Measurements from ENCODE around the gene CACFD1.

The CACFD1 gene

DNA sequence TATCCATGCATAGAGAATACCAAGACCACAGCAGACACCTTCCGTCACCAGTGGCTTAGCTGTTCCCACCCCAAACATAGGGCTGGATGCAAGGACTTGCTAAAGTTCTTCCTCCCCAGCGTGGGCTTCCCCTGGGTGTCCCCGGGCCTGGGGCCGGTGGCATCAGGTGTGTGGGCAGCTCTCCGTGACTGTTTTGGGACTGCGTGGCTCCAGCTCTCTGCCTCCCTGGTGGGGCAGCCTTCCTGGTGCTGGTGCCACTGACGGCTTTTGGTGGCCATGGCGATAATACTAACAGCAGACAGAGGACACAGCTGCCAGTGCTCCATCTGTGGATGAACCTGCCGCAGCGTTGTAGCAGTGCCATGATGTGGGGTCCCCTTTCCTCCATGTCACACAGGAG lies 4.9 kb downstream of the CACFD1 start:
- no peak for DNase-seq (ENCODE audit: low read depth)

DNA sequence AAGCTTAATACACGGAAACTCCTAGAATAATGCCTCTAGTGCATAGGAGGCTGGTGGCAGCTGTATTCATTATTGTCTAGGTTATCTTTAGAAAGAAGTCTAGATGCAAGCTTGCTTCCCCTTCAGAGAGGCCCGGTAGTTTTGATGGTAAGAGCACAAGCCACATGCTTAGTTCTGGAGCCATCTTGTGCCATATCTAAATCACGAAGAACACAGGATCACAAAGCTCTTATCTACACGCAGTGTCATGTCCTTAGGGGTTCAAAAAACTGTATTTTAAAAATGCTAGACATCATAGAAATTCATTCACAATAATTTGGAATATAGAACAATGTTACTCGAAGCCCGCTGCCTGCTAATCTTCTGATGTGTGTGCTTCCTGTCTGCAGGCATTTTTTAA lies 6.2 kb downstream of the CACFD1 start:
- DNase-seq (ENCODE audit: low read depth), result no peak

DNA sequence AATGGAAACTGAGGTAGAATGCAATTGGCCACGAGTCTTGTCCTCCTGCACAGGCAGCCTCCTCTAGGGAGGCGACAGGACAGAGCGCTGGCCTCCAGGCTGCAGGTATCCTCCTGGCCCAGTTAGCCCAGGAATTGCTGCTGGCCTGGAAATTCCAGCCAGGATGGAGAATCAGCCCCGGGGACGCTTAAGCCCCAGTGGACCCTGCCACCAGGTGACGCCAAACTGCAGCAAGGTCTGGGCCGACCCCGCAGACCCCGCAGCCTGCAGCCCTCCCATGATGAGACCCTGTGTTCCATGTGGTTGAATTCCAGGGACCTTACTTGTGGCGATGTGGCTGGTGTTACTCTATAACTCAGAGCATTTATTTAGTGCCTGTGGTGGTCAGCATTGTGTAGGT lies 7.3 kb downstream of the CACFD1 start:
- DNase-seq (ENCODE audit: low read depth), result no peak

DNA sequence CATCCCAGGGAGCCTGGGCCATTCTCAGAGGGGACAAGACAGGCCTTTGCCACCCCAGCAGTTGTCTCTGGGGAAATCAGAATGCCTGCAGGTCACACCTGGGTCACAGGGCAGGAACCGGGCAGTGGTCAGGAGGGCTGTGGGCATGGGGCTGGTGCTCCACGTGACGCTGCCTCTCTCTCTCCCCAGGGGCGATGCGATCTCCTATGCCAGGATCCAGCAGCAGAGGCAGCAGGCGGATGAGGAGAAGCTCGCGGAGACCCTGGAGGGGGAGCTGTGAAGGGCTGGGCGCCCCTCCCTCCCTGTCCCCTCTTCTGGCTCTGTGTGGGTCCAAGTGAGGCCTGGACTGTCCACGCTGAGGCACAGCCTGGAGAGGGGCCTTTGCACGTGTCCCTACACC lies 8.6 kb downstream of the CACFD1 start:
- DNase-seq (ENCODE audit: low read depth), result no peak

DNA sequence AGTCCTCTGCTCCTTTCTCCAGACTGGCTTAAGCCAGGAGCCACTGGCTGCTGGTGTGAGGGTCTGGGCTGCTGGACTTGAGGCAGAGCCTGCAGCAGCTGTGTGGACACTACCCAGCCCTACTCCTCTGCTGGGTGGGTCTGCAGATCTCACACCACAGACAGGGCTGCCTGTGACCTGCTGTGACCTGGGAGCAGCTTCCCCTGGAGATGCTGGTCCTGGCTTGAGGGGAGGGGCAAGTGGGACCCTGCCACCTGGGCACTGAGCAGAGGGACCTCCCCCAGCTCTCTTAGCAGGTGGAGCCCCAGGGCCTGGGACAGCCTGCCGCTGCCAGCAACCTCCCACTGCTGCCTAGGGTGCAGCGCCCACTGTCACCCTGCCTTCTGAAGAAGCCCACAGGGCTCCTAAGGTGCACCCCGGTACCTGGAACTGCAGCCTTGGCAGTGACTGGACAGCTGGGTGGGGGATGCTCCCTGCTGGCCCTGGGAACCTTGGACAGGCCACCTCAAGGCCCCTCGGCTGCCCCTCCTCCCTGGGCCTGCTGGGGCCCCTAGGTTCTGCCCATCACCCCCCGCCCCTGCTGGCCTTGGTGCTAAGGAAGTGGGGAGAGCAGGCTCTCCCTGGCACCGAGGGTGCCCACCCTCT lies 9.1 kb downstream of the CACFD1 start:
- DNase-seq (ENCODE audit: low read depth), result no peak

DNA sequence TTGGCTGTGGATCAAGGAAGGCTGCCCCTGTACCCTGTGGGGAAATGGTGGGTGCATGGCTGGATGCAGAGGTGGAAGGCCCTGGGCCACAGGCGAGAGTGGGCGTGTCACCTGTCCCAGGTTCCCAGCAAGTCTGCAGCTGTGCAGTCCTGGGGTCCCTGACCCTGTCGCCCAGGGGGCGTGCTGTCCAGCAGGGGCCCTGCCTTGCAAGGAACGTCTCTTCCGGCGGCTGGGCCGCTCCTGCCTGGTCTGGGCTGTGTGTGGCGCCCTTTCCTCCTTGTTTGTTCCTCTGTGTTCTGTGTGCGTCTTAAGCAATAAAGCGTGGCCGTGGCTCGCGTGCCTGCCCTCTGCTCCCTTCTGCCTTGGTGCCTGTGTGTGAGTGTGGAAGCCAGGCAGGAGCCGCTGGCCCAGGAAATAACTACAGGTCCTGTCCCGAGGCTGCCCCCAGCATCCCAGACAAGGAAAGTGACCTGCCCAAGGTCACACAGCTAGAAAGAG lies 10.7 kb downstream of the CACFD1 start:
- no peak for DNase-seq (ENCODE audit: low read depth)

DNA sequence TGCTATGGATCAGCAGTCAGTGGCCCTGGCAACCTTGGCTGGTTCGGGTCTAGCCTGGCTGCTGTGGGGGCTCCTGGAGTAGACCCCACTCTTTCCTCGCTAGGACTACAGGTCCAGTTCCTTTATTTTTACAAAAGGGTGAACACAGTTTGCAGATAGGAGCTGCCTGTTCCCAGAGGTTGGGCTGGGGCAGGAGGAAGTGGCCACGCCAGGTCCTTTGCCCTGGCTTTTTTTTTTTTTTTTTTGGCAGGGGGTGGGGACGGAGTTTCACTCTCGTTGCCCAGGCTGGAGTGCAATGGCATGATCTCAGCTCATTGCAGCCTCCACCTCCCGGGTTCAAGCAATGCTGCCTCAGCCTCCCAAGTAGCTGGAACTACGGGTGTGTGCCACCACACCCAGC lies 11.2 kb downstream of the CACFD1 start:
- no peak for DNase-seq (ENCODE audit: low read depth)

DNA sequence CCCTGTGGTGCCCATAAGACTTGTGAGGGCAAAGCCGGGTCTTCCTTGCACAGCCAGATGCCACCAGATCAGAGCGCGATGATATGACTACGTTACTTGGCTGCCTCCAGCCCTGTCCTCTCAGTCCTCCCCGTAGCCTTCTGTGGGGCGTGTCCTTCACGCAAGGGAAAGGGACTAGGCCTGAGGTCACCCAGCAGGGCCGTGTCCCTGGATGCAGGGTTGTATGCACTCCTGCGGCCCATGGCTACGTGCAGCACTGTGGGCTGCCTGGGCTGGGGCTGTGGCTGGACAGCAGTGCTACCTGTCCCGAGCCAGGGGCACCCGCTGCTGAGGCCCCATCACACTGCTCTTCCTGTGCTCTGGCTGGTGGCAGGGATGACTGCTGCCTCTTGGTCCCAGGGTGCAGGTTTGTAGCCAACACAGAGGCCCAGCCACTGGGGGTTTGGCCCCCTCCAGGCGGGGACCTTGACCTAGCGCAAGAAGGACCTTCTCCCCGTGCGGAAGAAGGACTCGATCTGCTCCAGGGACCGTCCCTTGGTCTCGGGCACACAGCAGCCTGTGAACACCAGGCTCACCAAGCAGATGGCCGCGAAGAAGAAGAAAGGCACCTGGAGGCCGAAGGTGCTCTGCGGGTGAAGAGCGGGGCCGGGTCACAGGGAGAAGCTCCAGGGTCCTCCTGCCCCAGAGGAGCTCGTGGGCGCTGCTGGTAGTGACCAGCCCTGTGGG lies 11.9 kb downstream of the CACFD1 start:
- no peak for DNase-seq (ENCODE audit: low read depth)

DNA sequence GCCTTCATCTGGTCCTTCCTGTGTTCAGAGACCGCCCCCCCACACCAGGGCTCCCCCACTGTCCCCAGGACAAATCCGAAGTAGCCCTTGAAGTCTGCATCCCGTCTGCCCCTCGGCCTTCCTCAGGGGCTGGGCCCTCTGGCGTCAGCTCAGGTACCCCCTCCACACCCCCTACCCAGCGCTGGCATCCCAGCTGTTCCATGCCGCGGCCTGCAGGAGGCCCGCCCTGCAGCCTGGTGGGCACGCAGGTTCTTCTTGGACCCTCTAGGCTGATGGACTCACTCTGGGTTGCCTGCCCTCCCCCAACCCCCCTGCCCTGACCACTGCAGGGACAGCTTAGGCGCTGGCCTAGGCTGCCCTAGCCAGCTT lies 12.5 kb downstream of the CACFD1 start:
- no peak for DNase-seq (ENCODE audit: low read depth)

DNA sequence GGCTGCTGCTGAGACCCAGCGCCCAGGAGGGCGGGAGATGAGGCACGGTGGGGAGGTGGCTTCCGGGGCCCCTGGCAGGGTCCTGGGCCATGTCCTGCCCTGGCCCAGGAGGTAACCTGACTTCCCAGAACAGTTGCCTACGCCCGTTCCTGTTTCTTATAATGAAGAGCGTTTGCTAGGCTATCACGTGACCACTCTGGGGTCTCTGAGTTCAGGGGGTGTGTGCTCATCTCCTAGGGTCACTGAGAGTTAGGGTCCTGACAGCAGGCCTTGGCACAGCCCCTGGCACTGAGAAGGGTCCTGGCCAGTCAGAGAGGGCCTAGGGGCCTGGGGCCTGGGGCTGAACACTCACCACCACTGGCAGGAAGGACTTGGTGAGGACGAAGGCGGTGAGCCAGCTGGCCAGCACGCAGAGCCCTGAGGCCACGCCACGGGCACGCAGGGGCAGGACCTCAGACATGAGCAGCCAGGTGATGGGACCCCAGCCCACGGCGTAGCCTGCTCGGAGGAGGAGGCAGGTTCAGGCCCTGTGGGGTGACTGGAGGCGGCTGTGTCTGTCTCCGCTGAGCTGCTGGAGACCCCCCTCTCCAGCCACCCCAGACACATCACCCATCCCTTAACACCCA lies 13.1 kb downstream of the CACFD1 start:
- DNase-seq (ENCODE audit: low read depth), result no peak

DNA sequence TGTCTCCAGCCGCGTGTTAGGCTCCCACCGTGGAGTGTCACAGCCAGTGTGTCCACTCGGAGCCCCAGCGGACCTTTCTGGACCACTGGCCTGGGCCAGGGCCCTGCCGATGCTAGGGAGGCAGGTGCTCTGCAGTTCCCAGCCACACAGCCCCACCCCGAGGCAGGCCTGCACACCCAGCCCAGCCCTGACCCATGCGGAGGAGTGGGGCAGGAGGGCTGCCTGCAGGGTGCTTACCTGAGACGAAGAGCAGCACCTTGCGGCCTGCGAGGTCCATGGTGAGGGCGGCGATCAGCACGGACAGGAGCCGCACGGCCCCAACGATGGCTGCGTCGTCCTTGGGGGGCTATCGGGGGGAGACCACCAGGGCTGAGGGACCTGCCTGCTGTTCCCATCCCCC lies 14.0 kb downstream of the CACFD1 start:
- no peak for DNase-seq (ENCODE audit: low read depth)

DNA sequence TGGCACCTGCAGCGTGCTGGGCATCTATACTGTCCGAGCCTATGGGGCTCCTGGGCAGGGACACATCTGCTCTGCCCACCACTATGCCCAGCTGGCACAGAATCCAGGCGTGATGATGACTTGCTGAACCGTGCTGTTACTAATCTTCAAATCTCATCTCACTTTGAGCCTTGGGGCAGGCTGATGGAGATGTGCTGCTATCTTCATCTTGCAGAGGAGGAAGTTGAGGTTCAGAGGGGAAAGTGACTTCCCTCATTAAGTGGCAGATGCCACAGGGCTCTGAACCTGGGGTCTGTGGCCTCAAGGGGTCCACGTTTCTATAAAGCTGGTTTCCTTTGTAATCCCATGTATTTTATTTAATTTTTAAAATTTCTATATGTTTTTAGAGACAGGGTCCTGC lies 14.4 kb downstream of the CACFD1 start:
- DNase-seq (ENCODE audit: low read depth), result no peak

DNA sequence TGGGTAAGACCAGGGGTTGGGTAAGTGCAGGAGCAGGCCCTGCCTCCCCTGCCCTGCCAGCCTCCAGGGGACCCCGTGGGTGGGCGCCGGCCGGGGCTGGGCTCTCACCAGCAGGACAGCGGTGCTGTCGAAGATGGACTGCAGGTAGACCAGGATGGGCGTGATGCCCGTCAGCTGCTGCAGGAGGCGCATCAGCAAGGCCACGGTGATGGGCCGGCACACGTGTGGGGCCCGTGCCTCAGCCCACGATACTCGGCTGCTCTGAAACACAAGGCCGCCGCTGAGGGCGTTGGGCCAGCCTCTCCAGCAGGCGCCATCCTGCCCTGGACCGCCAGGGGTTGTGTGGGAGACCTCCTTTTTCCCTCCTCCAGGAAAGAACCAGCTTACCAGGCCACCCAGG lies 15.1 kb downstream of the CACFD1 start:
- DNase-seq (ENCODE audit: low read depth), result no peak

DNA sequence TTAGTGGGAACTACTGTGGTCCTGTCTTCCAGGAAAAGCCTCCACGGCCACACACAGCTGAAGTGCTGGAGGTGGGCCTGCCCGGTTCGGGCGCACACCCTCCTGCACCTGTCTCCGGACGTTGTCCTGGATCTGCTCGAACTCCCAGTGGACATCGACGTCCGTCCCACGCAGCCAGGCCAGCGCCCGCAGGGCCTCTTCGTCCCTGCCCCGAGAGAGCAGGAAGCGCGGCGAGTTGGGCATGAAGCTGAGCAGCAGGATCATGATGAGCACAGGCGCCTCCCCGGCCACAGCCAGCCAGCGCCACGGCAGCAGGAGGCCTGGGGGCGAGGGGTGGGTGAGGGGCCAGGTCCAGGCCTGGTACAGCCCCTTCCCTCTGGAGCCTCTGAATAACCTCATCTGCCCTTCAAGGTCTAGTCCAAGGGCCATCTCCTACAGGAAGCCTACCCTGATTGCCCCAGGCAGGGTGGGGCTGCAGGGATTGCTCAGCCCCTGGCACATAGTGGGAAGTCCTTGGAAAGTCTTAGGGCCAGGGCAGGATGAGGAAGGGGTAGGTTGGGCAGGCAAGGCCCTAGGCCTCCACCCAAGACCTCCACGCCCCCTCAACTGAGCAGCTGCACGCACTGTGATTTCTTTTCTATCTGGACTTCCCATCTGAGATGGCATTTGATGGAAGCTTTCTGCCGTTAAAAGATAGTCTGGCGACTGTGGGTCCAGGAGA lies 15.7 kb downstream of the CACFD1 start:
- no peak for DNase-seq (ENCODE audit: low read depth)

DNA sequence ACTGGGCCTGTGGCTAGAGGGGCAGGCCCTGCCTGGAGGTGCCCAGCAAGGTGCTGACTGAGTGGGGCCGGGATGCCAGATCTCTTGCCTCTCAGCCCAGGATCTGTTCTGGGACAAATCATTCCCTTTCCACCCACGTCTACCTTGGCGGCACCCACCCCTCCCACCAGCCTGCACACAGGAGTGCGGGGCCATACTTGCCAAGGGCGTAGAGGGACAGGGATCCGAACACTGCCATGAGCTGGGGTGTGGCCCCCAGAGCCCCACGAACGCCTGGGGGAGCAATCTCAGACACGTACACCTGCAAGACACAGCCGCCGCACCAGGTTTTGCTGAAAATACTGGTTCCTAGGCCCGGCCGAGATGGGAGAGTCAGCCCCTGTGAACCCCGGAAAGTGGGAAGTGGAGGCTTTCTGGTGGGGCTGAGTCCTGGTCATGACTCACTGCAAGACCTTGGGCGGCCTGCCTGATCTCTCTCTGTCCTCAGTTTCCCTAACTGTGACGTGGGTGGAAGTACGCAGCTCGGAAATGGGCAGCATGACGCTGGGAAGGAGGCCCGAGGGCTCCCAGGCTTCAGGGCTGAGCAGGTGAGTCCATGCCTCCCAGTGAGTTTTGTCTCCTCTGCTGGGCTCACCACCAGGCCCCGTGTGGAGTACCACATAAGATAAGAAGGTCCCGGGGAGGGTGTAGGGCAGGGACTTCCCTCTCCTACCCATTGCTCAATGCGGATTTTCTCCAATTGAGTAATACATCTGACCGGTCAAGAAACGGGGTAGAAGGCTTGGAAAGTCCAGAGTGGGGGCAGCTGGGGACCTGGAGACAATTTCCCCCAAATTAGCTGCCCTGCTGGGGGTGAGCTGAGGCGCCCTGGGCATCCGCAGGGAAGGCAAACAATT lies 16.5 kb downstream of the CACFD1 start:
- DNase-seq (ENCODE audit: low read depth), result no peak

DNA sequence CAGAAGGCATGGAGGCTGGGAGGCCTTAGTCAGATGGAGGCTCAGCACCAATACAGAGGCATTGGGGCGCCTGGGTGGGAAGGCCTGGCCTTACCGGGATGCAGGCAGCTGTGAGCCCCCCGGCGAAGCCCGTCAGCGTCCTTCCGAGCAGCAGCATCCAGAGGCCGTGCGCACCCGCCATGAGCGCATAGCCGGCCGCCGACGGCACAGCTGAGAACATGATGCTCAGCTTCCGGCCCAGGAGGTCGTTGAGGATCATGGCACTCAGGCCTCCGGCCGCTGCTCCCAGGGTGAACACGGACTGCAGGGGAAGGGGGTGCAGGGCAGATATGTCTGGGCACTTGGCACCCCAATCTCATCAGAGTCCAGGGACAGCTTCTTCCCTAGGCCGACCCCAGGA lies 17.2 kb downstream of the CACFD1 start:
- no peak for DNase-seq (ENCODE audit: low read depth)

DNA sequence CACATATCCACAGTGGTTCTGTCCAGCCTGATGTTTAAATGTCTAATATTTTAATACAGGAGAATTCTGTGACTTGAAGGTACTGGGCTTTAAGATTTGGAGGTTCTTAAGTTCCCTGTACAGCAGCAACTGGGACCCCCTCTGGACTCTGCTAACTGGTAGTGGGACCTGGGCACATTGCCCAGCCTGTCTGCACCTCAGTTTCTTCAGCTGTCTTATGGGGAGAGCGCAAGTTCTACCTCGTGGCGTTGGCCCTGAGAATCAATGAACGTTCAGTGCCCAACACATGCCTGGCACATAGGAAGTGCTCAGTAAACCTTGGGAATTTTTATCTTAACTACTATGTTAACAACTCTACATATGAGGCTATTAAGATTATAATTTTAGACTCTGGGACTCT lies 17.7 kb downstream of the CACFD1 start:
- no peak for DNase-seq (ENCODE audit: low read depth)

DNA sequence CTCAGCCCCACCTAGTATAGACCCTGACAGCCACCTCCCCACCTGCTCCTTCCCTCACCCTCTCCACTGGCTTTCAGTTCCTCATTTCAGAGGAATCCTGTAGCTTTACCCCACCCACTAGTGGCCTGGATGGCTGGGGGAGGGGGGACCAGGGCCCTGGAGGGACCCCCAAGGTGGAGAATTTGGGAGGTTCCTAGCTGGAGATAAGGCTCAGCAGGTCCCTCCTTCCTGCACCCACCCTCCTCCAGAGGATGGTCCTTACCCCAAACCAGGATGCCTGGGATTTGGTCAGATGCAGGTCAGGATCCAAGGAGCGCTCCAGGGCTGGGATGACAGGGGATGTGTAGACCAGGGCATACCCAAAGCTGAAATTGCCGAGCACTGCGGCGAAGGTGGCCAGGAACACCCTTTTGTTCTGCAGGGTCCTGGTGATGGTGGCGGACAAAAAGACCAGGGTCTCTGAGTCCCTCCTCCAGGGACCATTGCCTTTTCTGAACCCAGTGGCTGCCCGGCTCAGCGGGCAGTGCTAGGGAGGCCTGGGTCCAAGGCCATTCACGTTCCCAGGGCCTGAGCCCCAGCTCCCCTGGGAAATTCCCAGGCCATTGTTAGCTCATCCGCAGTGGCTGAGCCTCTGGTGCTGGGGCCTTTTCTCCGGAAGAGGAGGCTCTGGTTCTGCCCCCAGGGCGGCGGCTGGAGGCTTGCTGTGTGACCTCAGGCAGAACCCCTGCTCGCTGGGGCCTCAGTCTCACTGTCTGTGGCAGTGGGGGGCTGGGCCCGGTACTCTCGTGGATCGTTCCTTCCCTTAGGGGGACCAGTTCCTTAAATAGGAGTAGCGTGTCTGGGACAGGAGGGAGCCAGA lies 18.4 kb downstream of the CACFD1 start:
- DNase-seq (ENCODE audit: low read depth), result no peak

DNA sequence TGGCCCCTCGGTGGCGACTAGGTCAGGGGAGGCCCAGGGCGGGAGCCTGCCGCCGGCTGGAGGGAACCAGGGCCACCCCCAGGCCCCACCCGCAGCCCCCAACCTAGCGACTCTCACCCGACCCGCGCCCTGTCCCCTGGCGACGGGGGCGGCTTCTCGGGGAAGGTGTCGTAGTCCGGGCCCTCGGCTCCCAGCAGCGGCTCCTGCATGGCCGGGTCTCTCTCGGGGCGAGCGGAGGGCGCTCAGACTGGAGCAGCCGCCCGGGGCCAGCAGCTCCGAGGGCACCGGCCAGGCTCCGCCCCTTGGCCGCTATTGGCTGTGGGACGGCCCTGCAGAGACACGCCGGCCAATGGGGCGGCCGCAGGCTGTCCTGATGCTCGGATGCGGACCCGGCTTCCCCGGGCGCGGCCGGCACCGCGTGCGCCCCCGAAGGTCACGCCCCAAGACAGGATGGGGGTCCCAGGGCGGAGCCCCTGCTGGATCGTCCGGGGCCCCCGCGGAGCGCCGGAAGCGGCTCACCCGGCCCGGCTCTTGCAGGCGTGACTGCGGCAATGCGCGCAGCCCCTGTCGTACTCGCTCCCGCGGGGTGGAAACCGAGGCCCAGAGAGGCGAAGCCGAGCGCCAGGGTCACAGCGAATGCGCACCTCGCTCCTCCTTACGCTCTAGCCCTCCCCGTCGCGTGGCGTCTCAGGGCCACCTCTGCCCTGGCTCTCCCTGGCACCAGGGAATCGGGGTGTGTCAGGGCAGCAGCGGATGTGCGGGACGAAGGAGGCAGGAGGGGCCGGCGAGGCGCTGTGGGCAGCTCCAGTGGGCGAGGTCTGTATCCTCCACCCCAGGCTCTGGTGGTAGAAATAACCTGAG lies 19.3 kb downstream of the CACFD1 start, which contains the start of gene SLC2A6:
TSS of gene SLC2A6 (minus strand) at position 249 of the 861 bp plus-strand sequence. CDS start at position 209, 40 bp downstream.
- peak; percentile 77 for DNase-seq (ENCODE audit: low read depth)

DNA sequence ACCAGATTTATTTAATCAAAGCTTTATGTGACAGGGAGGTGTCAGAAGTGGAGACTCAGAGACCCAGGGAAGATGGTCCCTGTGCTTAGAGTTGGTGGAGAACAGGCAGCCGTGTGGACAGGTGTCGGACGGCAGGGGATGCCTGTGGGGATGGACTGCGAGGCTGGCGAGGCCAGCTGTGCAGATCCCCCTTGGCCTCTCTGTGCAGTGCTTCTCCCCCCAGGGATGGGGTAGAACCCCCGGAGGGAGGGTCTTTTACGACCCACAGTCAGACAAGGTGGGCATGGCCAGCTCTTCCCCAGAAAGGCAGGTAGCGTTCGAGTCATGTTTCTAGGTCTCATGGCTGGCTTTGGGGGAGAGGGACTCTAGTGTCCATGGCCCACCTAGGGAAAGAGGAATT lies 23.8 kb downstream of the CACFD1 start:
- no peak for DNase-seq (ENCODE audit: low read depth)

Data from activated T-cell treated with anti-CD3 and anti-CD28 coated beads for 24 hours (primary cell).